ENCODE measurements around the gene GJD4. TPM values are rescaled to one million over a fixed set of nuclear protein-coding genes. Genes with fewer than 3 reads are reported as not detected.

The GJD4 gene
- total and polyA plus RNA-seq, 4 donors: 0.19 to 0.29 (median 0.20) TPM; not detected in 1

GRCh38 chr10:35636956-35637355, 31.8 kb downstream of the GJD4 start:
- Histone ChIP-seq H3K9me3 (ENCODE audit: control insufficient read depth, insufficient read depth, low read length) (no peaks in the 10 kb centered on the region), H3K27me3 (ENCODE audit: control insufficient read depth, insufficient read depth, low read length) (peaks cover 28% of the 10 kb centered on the region), H3K4me1 (ENCODE audit: control insufficient read depth, insufficient read depth, low read length) (peaks cover 15% of the 10 kb centered on the region), H3K4me3 (ENCODE audit: low read depth, low read length) (no peak overlapping the region), H3K36me3 (ENCODE audit: control insufficient read depth, insufficient read depth, low read length) (no peaks in the 10 kb centered on the region), H3K27ac (ENCODE audit: low read depth, low read length) (no peak overlapping the region)
- WGBS (ENCODE audit: insufficient coverage): 0% methylated on average over 2 of the region's 7 CpGs
- no peak for DNase-seq (ENCODE audit: low read depth in 4 of 6, low spot score in 6 of 6)

GRCh38 chr10:35637462-35637861, 32.3 kb downstream of the GJD4 start:
- 2% methylated on average over 4 of the region's 8 CpGs for WGBS (ENCODE audit: insufficient coverage)
- Histone ChIP-seq H3K36me3 (ENCODE audit: control insufficient read depth, insufficient read depth, low read length) (no peaks in the 10 kb centered on the region), H3K9me3 (ENCODE audit: control insufficient read depth, insufficient read depth, low read length) (no peaks in the 10 kb centered on the region), H3K27me3 (ENCODE audit: control insufficient read depth, insufficient read depth, low read length) (peaks cover 28% of the 10 kb centered on the region), H3K4me3 (ENCODE audit: low read depth, low read length) (no peak overlapping the region), H3K4me1 (ENCODE audit: control insufficient read depth, insufficient read depth, low read length) (peaks cover 17% of the 10 kb centered on the region), H3K27ac (ENCODE audit: low read depth, low read length) (no peak overlapping the region)
- peak in 2 of 6 donors; percentile 63 to 66 for DNase-seq (ENCODE audit: low read depth in 4 of 6, low spot score in 6 of 6)

GRCh38 chr10:35638101-35638500, 33.0 kb downstream of the GJD4 start:
- WGBS (ENCODE audit: insufficient coverage): no CpG with 5 or more reads among the region's 4 CpGs
- peaks cover 24% of the 10 kb centered on the region for H3K4me1 ChIP-seq (ENCODE audit: control insufficient read depth, insufficient read depth, low read length)
- H3K4me3 ChIP-seq (ENCODE audit: low read depth, low read length): no peak overlapping the region
- no peaks in the 10 kb centered on the region for H3K9me3 ChIP-seq (ENCODE audit: control insufficient read depth, insufficient read depth, low read length)
- no peaks in the 10 kb centered on the region for H3K36me3 ChIP-seq (ENCODE audit: control insufficient read depth, insufficient read depth, low read length)
- no peak overlapping the region for H3K27ac ChIP-seq (ENCODE audit: low read depth, low read length)
- peaks cover 28% of the 10 kb centered on the region for H3K27me3 ChIP-seq (ENCODE audit: control insufficient read depth, insufficient read depth, low read length)
- DNase-seq (ENCODE audit: low read depth in 4 of 6, low spot score in 6 of 6): peak in 1 of 6 donors; percentile 19

GRCh38 chr10:35639021-35639727, 34.0 kb downstream of the GJD4 start:
- Histone ChIP-seq H3K27ac (ENCODE audit: low read depth, low read length) (no peak overlapping the region), H3K36me3 (ENCODE audit: control insufficient read depth, insufficient read depth, low read length) (no peaks in the 10 kb centered on the region), H3K4me3 (ENCODE audit: low read depth, low read length) (no peak overlapping the region), H3K9me3 (ENCODE audit: control insufficient read depth, insufficient read depth, low read length) (no peaks in the 10 kb centered on the region), H3K4me1 (ENCODE audit: control insufficient read depth, insufficient read depth, low read length) (peaks cover 33% of the 10 kb centered on the region), H3K27me3 (ENCODE audit: control insufficient read depth, insufficient read depth, low read length) (peaks cover 28% of the 10 kb centered on the region)
- peak in 2 of 6 donors; percentile 46 to 53 for DNase-seq (ENCODE audit: low read depth in 4 of 6, low spot score in 6 of 6)
- WGBS (ENCODE audit: insufficient coverage): 3% methylated on average over 51 of the region's 57 CpGs

GRCh38 chr10:35639728-35640401, 34.7 kb downstream of the GJD4 start:
- WGBS (ENCODE audit: insufficient coverage): under 1% methylated on average over 83 of the region's 83 CpGs

GRCh38 chr10:35640474-35640873, 35.3 kb downstream of the GJD4 start:
- DNase-seq (ENCODE audit: low read depth in 4 of 6, low spot score in 6 of 6): peak in 2 of 6 donors; percentile 85 to 87
- WGBS (ENCODE audit: insufficient coverage): 0% methylated on average over 53 of the region's 53 CpGs
- Histone ChIP-seq H3K36me3 (ENCODE audit: control insufficient read depth, insufficient read depth, low read length) (no peaks in the 10 kb centered on the region), H3K4me3 (ENCODE audit: low read depth, low read length) (peak overlapping the region; percentile 35), H3K9me3 (ENCODE audit: control insufficient read depth, insufficient read depth, low read length) (no peaks in the 10 kb centered on the region), H3K27ac (ENCODE audit: low read depth, low read length) (no peak overlapping the region), H3K4me1 (ENCODE audit: control insufficient read depth, insufficient read depth, low read length) (peaks cover 36% of the 10 kb centered on the region), H3K27me3 (ENCODE audit: control insufficient read depth, insufficient read depth, low read length) (peaks cover 32% of the 10 kb centered on the region)

More at GRCh38 chr10:35639728-35640401, 34.7 kb downstream of the GJD4 start:
- peak in 2 of 6 donors; percentile 63 to 82 for DNase-seq (ENCODE audit: low read depth in 4 of 6, low spot score in 6 of 6)
- peaks cover 36% of the 10 kb centered on the region for H3K4me1 ChIP-seq (ENCODE audit: control insufficient read depth, insufficient read depth, low read length)
- H3K4me3 ChIP-seq (ENCODE audit: low read depth, low read length): no peak overlapping the region
- no peak overlapping the region for H3K27ac ChIP-seq (ENCODE audit: low read depth, low read length)
- H3K36me3 ChIP-seq (ENCODE audit: control insufficient read depth, insufficient read depth, low read length): no peaks in the 10 kb centered on the region
- H3K27me3 ChIP-seq (ENCODE audit: control insufficient read depth, insufficient read depth, low read length): peaks cover 32% of the 10 kb centered on the region
- H3K9me3 ChIP-seq (ENCODE audit: control insufficient read depth, insufficient read depth, low read length): no peaks in the 10 kb centered on the region

GRCh38 chr10:35640951-35641675, 36.0 kb downstream of the GJD4 start:
- Histone ChIP-seq H3K9me3 (ENCODE audit: control insufficient read depth, insufficient read depth, low read length) (no peaks in the 10 kb centered on the region), H3K36me3 (ENCODE audit: control insufficient read depth, insufficient read depth, low read length) (no peaks in the 10 kb centered on the region), H3K4me1 (ENCODE audit: control insufficient read depth, insufficient read depth, low read length) (peaks cover 36% of the 10 kb centered on the region), H3K27ac (ENCODE audit: low read depth, low read length) (no peak overlapping the region), H3K4me3 (ENCODE audit: low read depth, low read length) (peak overlapping the region; percentile 66), H3K27me3 (ENCODE audit: control insufficient read depth, insufficient read depth, low read length) (peaks cover 32% of the 10 kb centered on the region)
- DNase-seq (ENCODE audit: low read depth in 4 of 6, low spot score in 6 of 6): peak in 3 of 6 donors; percentile 59 to 88 (median 85)
- WGBS (ENCODE audit: insufficient coverage): under 1% methylated on average over 72 of the region's 72 CpGs

GRCh38 chr10:35641676-35642034, 36.5 kb downstream of the GJD4 start:
- WGBS (ENCODE audit: insufficient coverage): 0% methylated on average over 54 of the region's 54 CpGs
- H3K27ac ChIP-seq (ENCODE audit: low read depth, low read length): peak overlapping the region; percentile 67
- H3K4me1 ChIP-seq (ENCODE audit: control insufficient read depth, insufficient read depth, low read length): peaks cover 36% of the 10 kb centered on the region
- peak overlapping the region; percentile 66 for H3K4me3 ChIP-seq (ENCODE audit: low read depth, low read length)
- no peaks in the 10 kb centered on the region for H3K9me3 ChIP-seq (ENCODE audit: control insufficient read depth, insufficient read depth, low read length)
- H3K36me3 ChIP-seq (ENCODE audit: control insufficient read depth, insufficient read depth, low read length): no peaks in the 10 kb centered on the region
- H3K27me3 ChIP-seq (ENCODE audit: control insufficient read depth, insufficient read depth, low read length): peaks cover 32% of the 10 kb centered on the region
- no peak for DNase-seq (ENCODE audit: low read depth in 4 of 6, low spot score in 6 of 6)

- peak within 1 kb of the TSS; percentile 67 for H3K27ac ChIP-seq (ENCODE audit: low read depth, low read length)
Measured at GRCh38 chr10:35642035-35642792, 37.1 kb downstream of the GJD4 start, which contains the start of gene FZD8. Gene FZD8 (minus strand): TSS chr10:35642296. CDS start chr10:35641429, 867 bp downstream.

More at GRCh38 chr10:35642035-35642792, 37.1 kb downstream of the GJD4 start, which contains the start of gene FZD8:
- peak in 5 of 6 donors; percentile 82 to 97 (median 87) for DNase-seq (ENCODE audit: low read depth in 4 of 6, low spot score in 6 of 6)
- under 1% methylated on average over 79 of the region's 80 CpGs for WGBS (ENCODE audit: insufficient coverage)
- H3K4me1 ChIP-seq (ENCODE audit: control insufficient read depth, insufficient read depth, low read length): peaks cover 36% of the 10 kb centered on the region
- H3K36me3 ChIP-seq (ENCODE audit: control insufficient read depth, insufficient read depth, low read length): no peaks in the 10 kb centered on the region
- H3K4me3 ChIP-seq (ENCODE audit: low read depth, low read length): peak within 1 kb of the TSS; percentile 66
- peaks cover 26% of the 10 kb centered on the region for H3K27me3 ChIP-seq (ENCODE audit: control insufficient read depth, insufficient read depth, low read length)
- no peaks in the 10 kb centered on the region for H3K9me3 ChIP-seq (ENCODE audit: control insufficient read depth, insufficient read depth, low read length)
